H9 (cell line): Measurements from ENCODE around the gene GFRA1. TPM values are rescaled to one million over a fixed set of nuclear protein-coding genes. Genes with fewer than 3 reads are reported as not detected.

Experiments
- DNase-seq: peaks from one replicate; pipeline ENCODE4 v3.0.0-alpha.2; 2017
- H2AFZ ChIP-seq: one replicate; pipeline ENCODE4 v1.6.1; 2013; ENCODE audit warnings: mild to moderate bottlenecking, low read length, control low read depth, moderate library complexity
- H2AK5ac ChIP-seq: 2 replicates; pipeline ENCODE4 v1.6.1; 2013; ENCODE audit warnings: low read length, control low read depth, mixed read lengths; ENCODE audit not compliant: insufficient read length
- H2BK120ac ChIP-seq: one replicate; pipeline ENCODE4 v1.6.1; 2013; ENCODE audit warnings: low read depth, mild to moderate bottlenecking, low read length, control low read depth, inconsistent platforms; ENCODE audit not compliant: poor library complexity, severe bottlenecking
- H2BK12ac ChIP-seq: 2 replicates; pipeline ENCODE4 v1.6.1; 2013; ENCODE audit warnings: low read length, control low read depth, mixed read lengths, low read depth; ENCODE audit not compliant: insufficient read length
- H2BK15ac ChIP-seq: 2 replicates; pipeline ENCODE4 v1.6.1; 2013; ENCODE audit warnings: low read depth, low read length, control low read depth
- H2BK20ac ChIP-seq: one replicate; pipeline ENCODE4 v1.6.1; 2013; ENCODE audit warnings: low read depth, mild to moderate bottlenecking, low read length, control low read depth, inconsistent platforms; ENCODE audit not compliant: poor library complexity, severe bottlenecking
- H2BK5ac ChIP-seq: 2 replicates; pipeline ENCODE4 v1.6.1; 2013; ENCODE audit warnings: low read length, control low read depth, mixed read lengths; ENCODE audit not compliant: insufficient read length
- H3K14ac ChIP-seq: 2 replicates; pipeline ENCODE4 v1.6.1; 2013; ENCODE audit warnings: low read length, control low read depth; ENCODE audit not compliant: insufficient read depth
- H3K18ac ChIP-seq: 2 replicates; pipeline ENCODE4 v1.6.1; 2013; ENCODE audit warnings: low read depth, mild to moderate bottlenecking, mixed read lengths, low read length, control low read depth; ENCODE audit not compliant: insufficient read length
- H3K23ac ChIP-seq: 2 replicates; pipeline ENCODE4 v1.6.1; 2013; ENCODE audit warnings: low read length, control low read depth, mixed read lengths, low read depth; ENCODE audit not compliant: insufficient read length
- H3K23me2 ChIP-seq: 2 replicates; pipeline ENCODE4 v1.6.1; 2013; ENCODE audit warnings: low read depth, mild to moderate bottlenecking, mixed read lengths, low read length, control low read depth; ENCODE audit not compliant: insufficient read length, poor library complexity, severe bottlenecking
- H3K27ac ChIP-seq: 2 replicates; pipeline ENCODE4 v1.5.1; 2013; ENCODE audit warnings: low read length, control low read depth, mixed read lengths, low read depth; ENCODE audit not compliant: insufficient read length
- H3K27me3 ChIP-seq: 2 replicates; pipeline ENCODE4 v1.6.1; 2013; ENCODE audit warnings: low read length, control low read depth, inconsistent platforms; ENCODE audit not compliant: insufficient read depth
- H3K4ac ChIP-seq: 2 replicates; pipeline ENCODE4 v1.6.1; 2013; ENCODE audit warnings: low read depth, mild to moderate bottlenecking, control low read depth, inconsistent platforms, low read length, moderate library complexity
- H3K4me1 ChIP-seq: 2 replicates; pipeline ENCODE4 v1.6.1; 2013; ENCODE audit warnings: low read length, control low read depth, inconsistent platforms; ENCODE audit not compliant: insufficient read depth
- H3K4me2 ChIP-seq: 2 replicates; pipeline ENCODE4 v1.6.1; 2013; ENCODE audit warnings: low read length, control low read depth, mixed read lengths; ENCODE audit not compliant: insufficient read length, insufficient read depth
- H3K56ac ChIP-seq: 2 replicates; pipeline ENCODE4 v1.6.1; 2013; ENCODE audit warnings: low read depth, mild to moderate bottlenecking, mixed read lengths, low read length, control low read depth; ENCODE audit not compliant: insufficient read length
- H3K79me1 ChIP-seq: 2 replicates; pipeline ENCODE4 v1.6.1; 2013; ENCODE audit warnings: low read depth, mild to moderate bottlenecking, moderate library complexity, low read length, control low read depth, inconsistent platforms; ENCODE audit not compliant: insufficient read depth, poor library complexity, severe bottlenecking
- H3K79me2 ChIP-seq: 2 replicates; pipeline ENCODE4 v1.6.1; 2013; ENCODE audit warnings: low read length, control low read depth, inconsistent platforms; ENCODE audit not compliant: insufficient read depth
- H3K9ac ChIP-seq: 2 replicates; pipeline ENCODE4 v1.6.1; 2013; ENCODE audit warnings: low read length, control low read depth, mixed read lengths; ENCODE audit not compliant: insufficient read length; ENCODE audit errors: extremely low read depth
- H3K9me3 ChIP-seq: one replicate; pipeline ENCODE4 v1.6.1; 2013; ENCODE audit warnings: low read depth, low read length, inconsistent platforms; ENCODE audit not compliant: control insufficient read depth
- H3T11ph ChIP-seq: one replicate; pipeline ENCODE4 v1.6.1; 2013; ENCODE audit warnings: mild to moderate bottlenecking, low read length, control low read depth, inconsistent platforms
- H4K20me1 ChIP-seq: one replicate; pipeline ENCODE4 v1.6.1; 2013; ENCODE audit not compliant: control insufficient read depth, insufficient read length, insufficient read depth
- H4K5ac ChIP-seq: 2 replicates; pipeline ENCODE4 v1.6.1; 2013; ENCODE audit warnings: low read depth, mild to moderate bottlenecking, mixed read lengths, low read length, control low read depth; ENCODE audit not compliant: insufficient read length
- H4K8ac ChIP-seq: replicated peaks from 2 replicates; pipeline ENCODE4 v1.6.1; 2013; ENCODE audit warnings: low read length, control low read depth, mixed read lengths, low read depth; ENCODE audit not compliant: insufficient read length
- H4K91ac ChIP-seq: 2 replicates; pipeline ENCODE4 v1.6.1; 2013; ENCODE audit warnings: low read depth, mild to moderate bottlenecking, moderate library complexity, mixed read lengths, low read length, control low read depth; ENCODE audit not compliant: insufficient read length
- H3K27ac Mint-ChIP-seq, 3 experiments: 2 replicates in 2 of 3; 3 replicates in 1 of 3; pipeline ENCODE4 v1.8.0; 2020 to 2021; ENCODE audit warnings: mixed read lengths in 3 of 3, mild to moderate bottlenecking in 1 of 3, moderate library complexity in 1 of 3
- H3K27me3 Mint-ChIP-seq: 2 replicates; pipeline ENCODE4 v1.8.0; 2021; ENCODE audit warnings: low read depth, mild to moderate bottlenecking, moderate library complexity, mixed read lengths
- H3K36me3 Mint-ChIP-seq, 3 experiments: 2 replicates in 2 of 3; 3 replicates in 1 of 3; pipeline ENCODE4 v1.8.0; 2020 to 2021; ENCODE audit warnings: low read depth in 3 of 3, mixed read lengths in 3 of 3; ENCODE audit not compliant: insufficient read depth in 1 of 3
- H3K4me1 Mint-ChIP-seq, 2 experiments: 2 replicates each; pipeline ENCODE4 v1.8.0; 2020; ENCODE audit warnings: mixed read lengths in 2 of 2
- H3K4me3 Mint-ChIP-seq, 2 experiments: 2 replicates in 1 of 2; 3 replicates in 1 of 2; pipeline ENCODE4 v1.8.0; 2020 to 2021; ENCODE audit warnings: mild to moderate bottlenecking in 2 of 2, mixed read lengths in 2 of 2, moderate library complexity in 1 of 2
- H3K9me3 Mint-ChIP-seq, 2 experiments: 2 replicates in 1 of 2; 3 replicates in 1 of 2; pipeline ENCODE4 v1.8.0; 2020; ENCODE audit warnings: mild to moderate bottlenecking in 2 of 2, mixed read lengths in 2 of 2, moderate library complexity in 1 of 2
- WGBS: extraction: QIAGEN DNeasy Blood & Tissue Kit; methylation state at CpG from one replicate; pipeline ENCODE4 v1.1.7; 2013; ENCODE audit warnings: missing lambda C conversion rate, low lambda C conversion rate, mixed read lengths; ENCODE audit not compliant: insufficient read length; ENCODE audit errors: extremely low coverage; 5-methylcytosine and 5-hydroxymethylcytosine counted together
- total RNA-seq: library from RNA; stranded (reverse); gene quantifications from 2 replicates; pipeline ENCODE4 v1.2.1, GENCODE V29; 2021
- TF ChIP-seq, protein P1 (sequence below): fragments of 200-600 bp; sonication (generic); conservative IDR thresholded peaks from 3 replicates; pipeline ENCODE4 v1.8.0; 2021; ENCODE audit warnings: antibody characterized with exemption, mild to moderate bottlenecking

GFRA1 gene
- total RNA-seq, 1 experiment from 2014 or later = 0.24 TPM

DNA sequence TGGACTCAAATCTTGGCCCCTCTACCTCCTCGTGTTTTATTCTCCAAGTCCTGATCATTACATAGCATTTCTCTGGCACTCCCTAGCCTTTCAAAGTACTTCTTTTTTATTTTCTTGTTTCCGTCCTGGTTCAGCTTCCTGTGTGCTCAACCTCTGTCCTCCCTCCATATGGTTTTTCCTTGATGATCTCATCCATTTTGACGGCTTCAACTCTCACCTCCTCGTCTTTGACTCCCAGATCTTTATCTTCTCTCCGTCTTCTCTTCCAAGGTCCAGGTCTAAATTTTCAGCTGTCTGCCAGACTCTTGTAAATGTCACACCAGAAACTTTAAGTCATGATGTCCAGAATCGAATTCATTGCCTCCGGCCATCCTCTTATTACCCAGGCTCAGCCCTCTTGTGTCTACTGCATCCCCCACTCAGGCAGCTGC is 23.3 kb upstream of the GFRA1 start:
- no CpG with 5 or more reads among the region's 7 CpGs for WGBS
- Histone ChIP-seq H3T11ph (no peak overlapping the region), H3K18ac (no peak overlapping the region), H3K79me1 (no peaks in the 10 kb centered on the region), H3K56ac (no peak overlapping the region), H3K4me1 (no peaks in the 10 kb centered on the region), H2AFZ (no peak overlapping the region), H4K20me1 (no peaks in the 10 kb centered on the region), H3K4me2 (no peak overlapping the region), H2BK15ac (no peak overlapping the region), H3K27ac (no peak overlapping the region), H3K23me2 (no peaks in the 10 kb centered on the region), H3K14ac (no peak overlapping the region), H4K91ac (no peak overlapping the region), H4K8ac (no peak overlapping the region), H3K4ac (no peak overlapping the region), H3K27me3 (no peaks in the 10 kb centered on the region), H2BK5ac (no peak overlapping the region), H4K5ac (no peak overlapping the region), H3K9me3 (no peaks in the 10 kb centered on the region), H2BK120ac (no peak overlapping the region), H2AK5ac (no peak overlapping the region), H3K79me2 (no peaks in the 10 kb centered on the region), H3K9ac (no peak overlapping the region), H2BK20ac (no peak overlapping the region), H2BK12ac (no peak overlapping the region), H3K23ac (no peak overlapping the region)
- H3K4me3 Mint-ChIP-seq = no peak overlapping the region
- no peak for DNase-seq
- H3K27ac Mint-ChIP-seq = no peak overlapping the region
- no peaks in the 10 kb centered on the region for H3K4me1 Mint-ChIP-seq
- no peaks in the 10 kb centered on the region; the same call in none of the 2 replicates for H3K27me3 Mint-ChIP-seq
- TF ChIP-seq, protein P1, sequence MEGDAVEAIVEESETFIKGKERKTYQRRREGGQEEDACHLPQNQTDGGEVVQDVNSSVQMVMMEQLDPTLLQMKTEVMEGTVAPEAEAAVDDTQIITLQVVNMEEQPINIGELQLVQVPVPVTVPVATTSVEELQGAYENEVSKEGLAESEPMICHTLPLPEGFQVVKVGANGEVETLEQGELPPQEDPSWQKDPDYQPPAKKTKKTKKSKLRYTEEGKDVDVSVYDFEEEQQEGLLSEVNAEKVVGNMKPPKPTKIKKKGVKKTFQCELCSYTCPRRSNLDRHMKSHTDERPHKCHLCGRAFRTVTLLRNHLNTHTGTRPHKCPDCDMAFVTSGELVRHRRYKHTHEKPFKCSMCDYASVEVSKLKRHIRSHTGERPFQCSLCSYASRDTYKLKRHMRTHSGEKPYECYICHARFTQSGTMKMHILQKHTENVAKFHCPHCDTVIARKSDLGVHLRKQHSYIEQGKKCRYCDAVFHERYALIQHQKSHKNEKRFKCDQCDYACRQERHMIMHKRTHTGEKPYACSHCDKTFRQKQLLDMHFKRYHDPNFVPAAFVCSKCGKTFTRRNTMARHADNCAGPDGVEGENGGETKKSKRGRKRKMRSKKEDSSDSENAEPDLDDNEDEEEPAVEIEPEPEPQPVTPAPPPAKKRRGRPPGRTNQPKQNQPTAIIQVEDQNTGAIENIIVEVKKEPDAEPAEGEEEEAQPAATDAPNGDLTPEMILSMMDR = no peak
- H3K36me3 Mint-ChIP-seq = no peaks in the 10 kb centered on the region
- H3K9me3 Mint-ChIP-seq = peaks cover 0 to 2% of the 10 kb centered on the region in 2 experiments; a peak in 1 of 5 replicates
